ACC112 (cell line): ENCODE data around the gene MADCAM1.
"Not testable (repeated sequence)": the region's sequence is repeated elsewhere in the genome, so short reads cannot be mapped to it uniquely, and the experiment has no call there.

Experiments used
- H2AFZ ChIP-seq: fragments of 200-600 bp; sonication (generic); one replicate; pipeline ENCODE4 v1.6.0; 2017; ENCODE audit warnings: antibody characterized with exemption, low read length; ENCODE audit not compliant: unreplicated experiment
- H3K27ac ChIP-seq: fragments of 200-600 bp; sonication (generic); 2 replicates; pipeline ENCODE4 v1.5.1; 2014; ENCODE audit warnings: low read depth, mild to moderate bottlenecking, antibody characterized with exemption, low read length, moderate library complexity
- H3K27me3 ChIP-seq: fragments of 200-600 bp; sonication (generic); 2 replicates; pipeline ENCODE4 v1.6.1; 2014; ENCODE audit warnings: mild to moderate bottlenecking, antibody characterized with exemption, low read length, moderate library complexity, mixed read lengths; ENCODE audit not compliant: insufficient read depth
- H3K36me3 ChIP-seq: fragments of 200-600 bp; sonication (generic); 2 replicates; pipeline ENCODE4 v1.6.1; 2016; ENCODE audit warnings: mild to moderate bottlenecking, antibody characterized with exemption, low read length, moderate library complexity, mixed read lengths; ENCODE audit not compliant: insufficient read depth
- H3K4me1 ChIP-seq: fragments of 200-600 bp; sonication (generic); one replicate; pipeline ENCODE4 v1.6.1; 2016; ENCODE audit warnings: low read length, mixed read lengths; ENCODE audit not compliant: insufficient read depth, unreplicated experiment, control insufficient read depth
- H3K4me3 ChIP-seq: fragments of 200-600 bp; sonication (generic); 2 replicates; pipeline ENCODE4 v1.5.1; 2014; ENCODE audit warnings: mild to moderate bottlenecking, low read depth, low read length
- H3K79me2 ChIP-seq: fragments of 200-600 bp; sonication (generic); one replicate; pipeline ENCODE4 v1.6.0; 2016; ENCODE audit warnings: low read length; ENCODE audit not compliant: control insufficient read depth, unreplicated experiment, insufficient read depth

Gene MADCAM1

DNA sequence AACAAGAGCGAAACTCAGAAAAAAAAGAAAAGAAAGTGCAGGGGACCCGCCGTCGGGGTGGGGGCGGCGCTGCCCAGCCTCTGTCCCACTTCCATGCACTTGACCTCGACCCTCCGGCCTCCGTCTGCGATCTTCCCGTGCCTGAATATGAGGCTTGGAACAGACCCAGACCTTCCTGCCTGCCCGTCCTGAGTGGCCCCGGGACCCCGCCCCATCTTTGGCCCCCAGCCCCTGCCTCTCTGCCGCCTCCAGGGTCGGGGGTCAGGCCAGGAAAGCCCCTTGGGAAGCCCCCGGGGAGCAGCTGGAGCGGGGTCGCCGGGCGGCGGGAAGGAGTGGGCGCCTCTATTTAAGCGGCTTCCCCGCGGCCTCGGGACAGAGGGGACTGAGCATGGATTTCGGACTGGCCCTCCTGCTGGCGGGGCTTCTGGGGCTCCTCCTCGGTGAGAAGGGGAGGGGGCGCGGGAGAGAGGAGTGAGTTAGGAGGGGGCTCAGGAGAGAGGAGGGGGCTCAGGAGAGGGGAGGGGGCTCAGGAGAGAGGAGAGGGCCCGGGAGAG lies at the start of gene MADCAM1:
TSS of gene MADCAM1 (plus strand) at position 375 of the 554 bp plus-strand sequence. CDS start at position 389, 14 bp downstream.
- H3K36me3 ChIP-seq, result no peaks in the 10 kb centered on the region
- no peak within 1 kb of the TSS for H3K4me3 ChIP-seq
- peaks cover 13% of the 10 kb centered on the region; the same call in 1 of the 2 replicates for H3K27me3 ChIP-seq
- H3K79me2 ChIP-seq, result no peaks in the 10 kb centered on the region
- no peak within 1 kb of the TSS for H3K27ac ChIP-seq
- no peak within 1 kb of the TSS for H2AFZ ChIP-seq
- H3K4me1 ChIP-seq, result no peaks in the 10 kb centered on the region

DNA sequence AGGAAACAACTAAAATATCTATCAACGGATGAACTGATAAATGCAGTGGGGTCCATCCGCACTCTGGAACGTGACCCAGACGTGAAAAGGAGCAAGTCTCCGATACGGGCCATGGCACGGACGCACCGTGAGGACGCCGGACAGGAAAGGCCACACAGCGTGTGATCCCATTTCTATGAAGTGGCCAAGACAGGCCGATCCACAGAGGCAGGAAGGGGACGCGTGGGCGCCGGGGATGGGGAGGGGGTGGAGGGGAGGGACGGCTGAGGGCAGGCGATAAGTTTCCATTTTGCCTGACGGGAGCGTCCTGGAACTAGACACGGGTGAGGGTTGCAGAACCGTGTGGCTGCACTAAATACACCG lies 49.2 kb upstream of the MADCAM1 start:
- Histone ChIP-seq H3K36me3 (no peaks in the 10 kb centered on the region), H3K27me3 (no peaks in the 10 kb centered on the region), H3K4me1 (no peaks in the 10 kb centered on the region), H3K79me2 (no peaks in the 10 kb centered on the region), H2AFZ (no peak overlapping the region), H3K27ac (no peak overlapping the region), H3K4me3 (no peak overlapping the region)

- Histone ChIP-seq H3K4me3 (no peak overlapping the region), H3K79me2 (no peaks in the 10 kb centered on the region)
Observed at GRCh38 chr19:447816-448560, 48.3 kb upstream of the MADCAM1 start.

DNA sequence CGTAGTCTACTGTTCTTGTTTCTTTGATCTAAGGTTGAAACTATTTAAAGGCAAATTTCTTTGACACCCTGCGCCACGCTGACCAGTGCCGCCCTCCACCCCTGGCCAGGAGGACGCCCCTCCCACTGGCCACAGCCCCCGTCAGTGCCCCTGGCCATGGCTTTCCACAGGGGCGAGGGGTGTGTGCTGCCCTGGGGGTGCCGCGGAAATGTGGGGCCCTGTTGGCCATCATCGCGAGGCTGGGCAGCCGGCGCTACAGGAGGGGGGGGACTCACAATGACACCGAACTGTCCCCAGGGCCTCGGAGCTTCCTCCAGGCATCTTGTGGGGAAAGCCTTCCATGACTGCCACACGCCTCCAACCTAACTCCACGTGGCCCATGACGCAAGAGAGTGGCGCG lies 46.4 kb upstream of the MADCAM1 start:
- no peaks in the 10 kb centered on the region for H3K79me2 ChIP-seq
- H3K4me1 ChIP-seq, result no peaks in the 10 kb centered on the region
- no peak overlapping the region for H3K4me3 ChIP-seq
- no peaks in the 10 kb centered on the region for H3K27me3 ChIP-seq
- no peaks in the 10 kb centered on the region for H3K36me3 ChIP-seq
- no peak overlapping the region for H2AFZ ChIP-seq
- no peak overlapping the region for H3K27ac ChIP-seq

More at GRCh38 chr19:447816-448560, 48.3 kb upstream of the MADCAM1 start:
- Histone ChIP-seq H3K27me3 (no peaks in the 10 kb centered on the region), H3K4me1 (no peaks in the 10 kb centered on the region), H3K27ac (no peak overlapping the region), H3K36me3 (no peaks in the 10 kb centered on the region), H2AFZ (no peak overlapping the region)

GRCh38 chr19:450912-451481 lies 45.3 kb upstream of the MADCAM1 start:
- H3K4me3 ChIP-seq, H3K36me3 ChIP-seq, H3K27ac ChIP-seq, H3K4me1 ChIP-seq, H3K27me3 ChIP-seq, H2AFZ ChIP-seq, H3K79me2 ChIP-seq: not testable (repeated sequence)

- H3K36me3 ChIP-seq, result no peaks in the 10 kb centered on the region
- H2AFZ ChIP-seq, result no peak overlapping the region
- H3K79me2 ChIP-seq, result no peaks in the 10 kb centered on the region
- H3K4me1 ChIP-seq, result no peaks in the 10 kb centered on the region
- H3K4me3 ChIP-seq, result no peak overlapping the region
- no peak overlapping the region for H3K27ac ChIP-seq
- no peaks in the 10 kb centered on the region for H3K27me3 ChIP-seq
Observed at GRCh38 chr19:452829-453228, 43.5 kb upstream of the MADCAM1 start.

GRCh38 chr19:453606-454005 lies 42.7 kb upstream of the MADCAM1 start:
- no peaks in the 10 kb centered on the region for H3K79me2 ChIP-seq
- no peak overlapping the region for H2AFZ ChIP-seq
- no peaks in the 10 kb centered on the region for H3K4me1 ChIP-seq
- no peaks in the 10 kb centered on the region for H3K36me3 ChIP-seq
- no peak overlapping the region for H3K27ac ChIP-seq
- H3K4me3 ChIP-seq, result no peak overlapping the region
- no peaks in the 10 kb centered on the region for H3K27me3 ChIP-seq

GRCh38 chr19:455031-455705 lies 41.1 kb upstream of the MADCAM1 start:
- no peaks in the 10 kb centered on the region for H3K79me2 ChIP-seq
- no peaks in the 10 kb centered on the region for H3K4me1 ChIP-seq
- no peak overlapping the region for H3K27ac ChIP-seq
- no peak overlapping the region for H2AFZ ChIP-seq
- no peak overlapping the region for H3K4me3 ChIP-seq
- H3K27me3 ChIP-seq, result peaks cover 8% of the 10 kb centered on the region; the same call in 1 of the 2 replicates
- no peaks in the 10 kb centered on the region for H3K36me3 ChIP-seq

GRCh38 chr19:455851-456546 lies 40.3 kb upstream of the MADCAM1 start:
- Histone ChIP-seq H3K4me3 (no peak overlapping the region), H3K27ac (no peak overlapping the region), H2AFZ (no peak overlapping the region), H3K36me3 (no peaks in the 10 kb centered on the region), H3K27me3 (peaks cover 8% of the 10 kb centered on the region; the same call in 1 of the 2 replicates), H3K79me2 (no peaks in the 10 kb centered on the region), H3K4me1 (no peaks in the 10 kb centered on the region)

GRCh38 chr19:456547-457110 lies 39.7 kb upstream of the MADCAM1 start:
- no peaks in the 10 kb centered on the region for H3K79me2 ChIP-seq
- no peak overlapping the region for H3K27ac ChIP-seq
- no peak overlapping the region for H3K4me3 ChIP-seq
- peaks cover 13% of the 10 kb centered on the region; the same call in 1 of the 2 replicates for H3K27me3 ChIP-seq
- H3K36me3 ChIP-seq, result no peaks in the 10 kb centered on the region
- H2AFZ ChIP-seq, result no peak overlapping the region
- H3K4me1 ChIP-seq, result no peaks in the 10 kb centered on the region
